ENCODE data around the gene TRPC6. TPM values are rescaled to one million over a fixed set of nuclear protein-coding genes. Genes with fewer than 3 reads are reported as not detected.

Gene TRPC6

GRCh38 chr11:101433151-101433550 is 150.7 kb downstream of the TRPC6 start:
- Histone ChIP-seq H3K27ac (replicated peaks) (no peak overlapping the region), H3K4me3 (replicated peaks; ENCODE audit: insufficient read depth, low read length) (no peak overlapping the region), H3K27me3 (ENCODE audit: insufficient read depth, poor library complexity, severe bottlenecking) (no peaks in the 10 kb centered on the region)
- DNase-seq (ENCODE audit: low read depth in 1 of 2, low spot score in 1 of 2) = no peak
- TF ChIP-seq, protein P1, sequence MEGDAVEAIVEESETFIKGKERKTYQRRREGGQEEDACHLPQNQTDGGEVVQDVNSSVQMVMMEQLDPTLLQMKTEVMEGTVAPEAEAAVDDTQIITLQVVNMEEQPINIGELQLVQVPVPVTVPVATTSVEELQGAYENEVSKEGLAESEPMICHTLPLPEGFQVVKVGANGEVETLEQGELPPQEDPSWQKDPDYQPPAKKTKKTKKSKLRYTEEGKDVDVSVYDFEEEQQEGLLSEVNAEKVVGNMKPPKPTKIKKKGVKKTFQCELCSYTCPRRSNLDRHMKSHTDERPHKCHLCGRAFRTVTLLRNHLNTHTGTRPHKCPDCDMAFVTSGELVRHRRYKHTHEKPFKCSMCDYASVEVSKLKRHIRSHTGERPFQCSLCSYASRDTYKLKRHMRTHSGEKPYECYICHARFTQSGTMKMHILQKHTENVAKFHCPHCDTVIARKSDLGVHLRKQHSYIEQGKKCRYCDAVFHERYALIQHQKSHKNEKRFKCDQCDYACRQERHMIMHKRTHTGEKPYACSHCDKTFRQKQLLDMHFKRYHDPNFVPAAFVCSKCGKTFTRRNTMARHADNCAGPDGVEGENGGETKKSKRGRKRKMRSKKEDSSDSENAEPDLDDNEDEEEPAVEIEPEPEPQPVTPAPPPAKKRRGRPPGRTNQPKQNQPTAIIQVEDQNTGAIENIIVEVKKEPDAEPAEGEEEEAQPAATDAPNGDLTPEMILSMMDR (IDR thresholded peaks at IDR 0.05; ENCODE audit: insufficient read depth, low read length) = no peak
- TF ChIP-seq POLR2AphosphoS5 (IDR thresholded peaks at IDR 0.05; ENCODE audit: low read depth) (no peak), SPI1 (IDR thresholded peaks at IDR 0.05; ENCODE audit: borderline replicate concordance, low read depth) (no peak)

DNA sequence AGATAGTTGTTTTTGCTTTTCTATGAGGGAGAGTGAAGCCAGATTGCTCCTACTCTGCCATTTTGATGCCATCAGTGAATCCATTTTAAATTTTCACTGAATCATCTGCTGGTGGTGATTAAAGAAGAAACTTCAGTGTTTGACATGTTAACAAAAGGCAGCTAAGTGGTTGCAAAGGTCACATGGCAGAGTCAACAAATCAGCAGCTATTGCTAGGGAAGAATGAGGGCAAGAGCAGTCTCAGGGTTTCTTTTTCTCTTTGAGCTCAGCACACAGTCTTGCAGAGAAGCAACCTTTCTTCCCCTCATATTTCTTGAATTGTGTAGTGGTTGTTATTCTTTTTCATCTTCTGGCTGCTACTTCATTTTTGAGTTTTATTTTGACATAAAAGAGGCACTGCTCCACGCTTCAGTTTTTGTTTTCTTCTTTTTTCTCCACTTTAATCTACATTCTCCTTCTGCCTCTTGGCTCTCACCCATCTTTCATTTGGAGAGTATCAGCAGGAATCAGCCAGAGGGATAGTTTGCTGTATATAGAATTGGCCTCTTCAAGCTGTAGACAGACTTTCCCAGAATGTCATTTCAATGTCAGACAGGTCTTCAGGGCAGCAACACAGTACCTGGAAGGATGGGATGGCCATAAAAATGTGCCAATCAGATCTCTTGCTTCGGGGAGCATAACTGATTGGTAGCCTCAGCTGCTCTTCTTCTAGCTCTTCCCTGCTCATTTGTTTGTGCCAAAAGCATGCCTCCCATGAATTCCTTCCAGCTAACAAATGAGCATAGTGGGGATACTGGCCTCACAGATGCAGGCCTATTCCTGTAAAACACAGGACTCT is 153.9 kb downstream of the TRPC6 start:
- DNase-seq (ENCODE audit: low read depth in 1 of 2, low spot score in 1 of 2) = no peak
- Histone ChIP-seq H3K27ac (replicated peaks) (no peak overlapping the region), H3K27me3 (ENCODE audit: insufficient read depth, poor library complexity, severe bottlenecking) (no peaks in the 10 kb centered on the region), H3K4me3 (replicated peaks; ENCODE audit: insufficient read depth, low read length) (no peak overlapping the region)
- no peak for TF ChIP-seq GABPA (IDR thresholded peaks at IDR 0.05; ENCODE audit: low read depth)
- no peak for TF ChIP-seq REST (IDR thresholded peaks at IDR 0.05; ENCODE audit: insufficient replicate concordance, low read depth)
- TF ChIP-seq, protein P1 (IDR thresholded peaks at IDR 0.05; ENCODE audit: insufficient read depth, low read length) = no peak
- TF ChIP-seq POLR2AphosphoS5 (IDR thresholded peaks at IDR 0.05; ENCODE audit: low read depth) = no peak
- no peak for TF ChIP-seq SPI1 (IDR thresholded peaks at IDR 0.05; ENCODE audit: borderline replicate concordance, low read depth)

GRCh38 chr11:101428918-101429317 is 154.9 kb downstream of the TRPC6 start:
- Histone ChIP-seq H3K4me3 (replicated peaks; ENCODE audit: insufficient read depth, low read length) (no peak overlapping the region), H3K27ac (replicated peaks) (no peak overlapping the region), H3K27me3 (ENCODE audit: insufficient read depth, poor library complexity, severe bottlenecking) (no peaks in the 10 kb centered on the region)
- no peak for TF ChIP-seq POLR2AphosphoS5 (IDR thresholded peaks at IDR 0.05; ENCODE audit: low read depth)
- TF ChIP-seq, protein P1 (IDR thresholded peaks at IDR 0.05; ENCODE audit: insufficient read depth, low read length) = no peak
- no peak for TF ChIP-seq SPI1 (IDR thresholded peaks at IDR 0.05; ENCODE audit: borderline replicate concordance, low read depth)
- no peak for DNase-seq (ENCODE audit: low read depth in 1 of 2, low spot score in 1 of 2)

GRCh38 chr11:101407324-101407723 is 176.5 kb downstream of the TRPC6 start:
- DNase-seq (ENCODE audit: low read depth in 1 of 2, low spot score in 1 of 2) = no peak
- TF ChIP-seq, protein P1 (IDR thresholded peaks at IDR 0.05; ENCODE audit: insufficient read depth, low read length) = no peak
- H3K4me3 ChIP-seq (replicated peaks; ENCODE audit: insufficient read depth, low read length) = no peak overlapping the region

More at GRCh38 chr11:101407324-101407723, 176.5 kb downstream of the TRPC6 start:
- Histone ChIP-seq H3K27ac (replicated peaks) (no peak overlapping the region), H3K27me3 (ENCODE audit: insufficient read depth, poor library complexity, severe bottlenecking) (no peaks in the 10 kb centered on the region)

Small RNA genes lying within 50 kb of the gene (microRNA-seq; reads per million reads assigned to microRNA genes)
- not detected for gene MIR3920

All from HL-60 (cell line).